ACC112 (cell line): ENCODE results near the gene CD22.

Experiments used
- H2AFZ ChIP-seq: fragments of 200-600 bp; sonication (generic); one replicate; pipeline ENCODE4 v1.6.0; 2017; ENCODE audit warnings: antibody characterized with exemption, low read length; ENCODE audit not compliant: unreplicated experiment
- H3K27ac ChIP-seq: fragments of 200-600 bp; sonication (generic); 2 replicates; pipeline ENCODE4 v1.5.1; 2014; ENCODE audit warnings: low read depth, mild to moderate bottlenecking, antibody characterized with exemption, low read length, moderate library complexity
- H3K27me3 ChIP-seq: fragments of 200-600 bp; sonication (generic); 2 replicates; pipeline ENCODE4 v1.6.1; 2014; ENCODE audit warnings: mild to moderate bottlenecking, antibody characterized with exemption, low read length, moderate library complexity, mixed read lengths; ENCODE audit not compliant: insufficient read depth
- H3K36me3 ChIP-seq: fragments of 200-600 bp; sonication (generic); 2 replicates; pipeline ENCODE4 v1.6.1; 2016; ENCODE audit warnings: mild to moderate bottlenecking, antibody characterized with exemption, low read length, moderate library complexity, mixed read lengths; ENCODE audit not compliant: insufficient read depth
- H3K4me1 ChIP-seq: fragments of 200-600 bp; sonication (generic); one replicate; pipeline ENCODE4 v1.6.1; 2016; ENCODE audit warnings: low read length, mixed read lengths; ENCODE audit not compliant: insufficient read depth, unreplicated experiment, control insufficient read depth
- H3K4me3 ChIP-seq: fragments of 200-600 bp; sonication (generic); 2 replicates; pipeline ENCODE4 v1.5.1; 2014; ENCODE audit warnings: mild to moderate bottlenecking, low read depth, low read length
- H3K79me2 ChIP-seq: fragments of 200-600 bp; sonication (generic); one replicate; pipeline ENCODE4 v1.6.0; 2016; ENCODE audit warnings: low read length; ENCODE audit not compliant: control insufficient read depth, unreplicated experiment, insufficient read depth

CD22 gene

DNA sequence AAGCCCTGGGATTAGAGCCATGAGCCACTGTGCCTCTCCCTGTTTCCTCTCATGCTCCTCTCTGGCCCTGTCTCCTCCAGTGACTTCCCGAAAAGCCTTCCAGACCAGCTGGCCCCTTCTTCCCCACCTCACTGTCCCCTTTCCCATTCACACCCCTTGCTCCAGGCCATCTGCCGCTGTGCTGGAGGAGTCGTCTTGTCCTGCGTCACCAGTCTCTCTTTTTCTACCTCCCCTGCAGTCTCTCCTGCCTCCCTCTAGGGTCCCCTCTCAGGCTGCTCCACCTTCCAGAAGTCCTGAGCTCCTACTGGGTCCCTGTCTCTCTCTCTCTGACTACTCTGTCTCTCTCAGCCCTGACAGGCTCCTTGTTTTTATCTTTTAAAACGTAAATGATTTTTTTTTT lies 13.4 kb downstream of the CD22 start:
- H3K27me3 ChIP-seq: no peaks in the 10 kb centered on the region
- no peaks in the 10 kb centered on the region for H3K4me1 ChIP-seq
- H3K27ac ChIP-seq: no peak overlapping the region
- H2AFZ ChIP-seq: no peak overlapping the region
- no peak overlapping the region for H3K4me3 ChIP-seq
- no peaks in the 10 kb centered on the region for H3K36me3 ChIP-seq
- H3K79me2 ChIP-seq: no peaks in the 10 kb centered on the region

DNA sequence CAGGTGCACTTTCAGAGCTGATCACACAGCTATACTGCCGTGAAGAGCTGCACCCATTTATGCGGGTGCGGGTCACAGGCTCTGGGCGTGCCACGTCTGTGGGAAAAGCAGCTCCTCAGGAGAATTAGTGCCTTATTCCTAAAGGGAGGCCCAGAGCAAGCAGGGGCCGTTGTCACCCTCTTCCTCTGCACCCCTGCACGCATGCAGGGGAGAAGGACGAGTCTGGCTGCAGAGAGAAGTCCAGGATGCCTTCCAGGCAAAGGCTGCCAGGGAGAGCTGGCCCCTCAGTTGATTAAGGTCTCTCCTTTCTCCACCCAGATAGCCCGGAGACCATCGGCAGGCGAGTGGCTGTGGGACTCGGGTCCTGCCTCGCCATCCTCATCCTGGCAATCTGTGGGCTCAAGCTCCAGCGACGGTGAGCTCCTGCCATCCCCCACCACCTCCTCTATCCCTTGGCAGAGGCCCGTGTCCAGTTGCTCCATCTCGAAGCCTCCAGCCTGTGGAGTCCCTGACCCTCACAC lies 15.6 kb downstream of the CD22 start:
- H3K27me3 ChIP-seq: no peaks in the 10 kb centered on the region
- no peak overlapping the region for H3K4me3 ChIP-seq
- H3K4me1 ChIP-seq: no peaks in the 10 kb centered on the region

DNA sequence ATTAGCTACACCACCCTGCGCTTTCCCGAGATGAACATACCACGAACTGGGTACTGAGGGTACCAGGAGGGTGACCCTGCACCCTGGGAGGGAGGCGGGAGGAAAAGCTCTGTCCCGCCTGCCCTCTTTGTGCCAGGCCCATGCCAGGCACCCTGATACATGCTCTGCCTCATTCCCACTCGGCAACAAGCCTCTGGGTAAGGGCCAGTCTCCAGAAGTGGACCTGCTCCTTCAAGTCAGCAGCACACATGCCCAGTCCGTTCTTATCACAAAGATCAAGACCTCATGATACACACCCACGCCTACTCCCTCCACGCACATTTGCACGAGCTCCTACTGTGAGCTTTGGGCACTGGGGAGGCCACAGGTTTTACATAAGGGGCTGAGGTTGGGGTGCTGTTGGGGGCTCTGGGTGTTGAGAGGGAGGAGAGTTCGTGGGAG lies 16.7 kb downstream of the CD22 start:
- Histone ChIP-seq H2AFZ (no peak overlapping the region), H3K27ac (no peak overlapping the region), H3K4me1 (no peaks in the 10 kb centered on the region), H3K36me3 (no peaks in the 10 kb centered on the region), H3K4me3 (no peak overlapping the region), H3K79me2 (no peaks in the 10 kb centered on the region), H3K27me3 (no peaks in the 10 kb centered on the region)

More for the DNA sequence above, 15.6 kb downstream of the CD22 start:
- Histone ChIP-seq H3K36me3 (no peaks in the 10 kb centered on the region), H3K27ac (no peak overlapping the region), H3K79me2 (no peaks in the 10 kb centered on the region), H2AFZ (no peak overlapping the region)

DNA sequence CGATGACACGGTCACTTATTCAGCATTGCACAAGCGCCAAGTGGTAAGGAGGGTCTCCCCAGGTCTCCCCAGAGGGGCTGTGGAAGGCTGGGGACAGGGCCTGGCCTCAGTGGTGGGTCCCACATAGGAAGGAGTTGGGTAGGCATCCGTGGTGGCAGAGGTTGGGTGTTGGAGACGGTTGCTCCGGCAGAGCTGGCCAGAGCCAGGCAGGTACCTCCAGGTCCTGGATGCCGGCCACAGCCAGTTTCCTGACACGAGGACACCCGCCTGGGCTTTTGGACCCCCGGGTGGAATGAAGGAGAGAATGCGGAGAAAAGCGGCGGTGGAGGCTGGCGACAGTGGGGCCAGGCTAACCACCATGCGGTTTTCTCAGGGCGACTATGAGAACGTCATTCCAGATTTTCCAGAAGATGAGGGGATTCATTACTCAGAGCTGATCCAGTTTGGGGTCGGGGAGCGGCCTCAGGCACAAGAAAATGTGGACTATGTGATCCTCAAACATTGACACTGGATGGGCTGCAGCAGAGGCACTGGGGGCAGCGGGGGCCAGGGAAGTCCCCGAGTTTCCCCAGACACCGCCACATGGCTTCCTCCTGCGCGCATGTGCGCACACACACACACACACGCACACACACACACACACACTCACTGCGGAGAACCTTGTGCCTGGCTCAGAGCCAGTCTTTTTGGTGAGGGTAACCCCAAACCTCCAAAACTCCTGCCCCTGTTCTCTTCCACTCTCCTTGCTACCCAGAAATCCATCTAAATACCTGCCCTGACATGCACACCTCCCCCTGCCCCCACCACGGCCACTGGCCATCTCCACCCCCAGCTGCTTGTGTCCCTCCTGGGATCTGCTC lies 17.4 kb downstream of the CD22 start:
- Histone ChIP-seq H3K27ac (no peak overlapping the region), H3K4me1 (no peaks in the 10 kb centered on the region), H3K27me3 (no peaks in the 10 kb centered on the region), H3K4me3 (no peak overlapping the region), H3K79me2 (no peaks in the 10 kb centered on the region), H2AFZ (no peak overlapping the region), H3K36me3 (no peaks in the 10 kb centered on the region)

DNA sequence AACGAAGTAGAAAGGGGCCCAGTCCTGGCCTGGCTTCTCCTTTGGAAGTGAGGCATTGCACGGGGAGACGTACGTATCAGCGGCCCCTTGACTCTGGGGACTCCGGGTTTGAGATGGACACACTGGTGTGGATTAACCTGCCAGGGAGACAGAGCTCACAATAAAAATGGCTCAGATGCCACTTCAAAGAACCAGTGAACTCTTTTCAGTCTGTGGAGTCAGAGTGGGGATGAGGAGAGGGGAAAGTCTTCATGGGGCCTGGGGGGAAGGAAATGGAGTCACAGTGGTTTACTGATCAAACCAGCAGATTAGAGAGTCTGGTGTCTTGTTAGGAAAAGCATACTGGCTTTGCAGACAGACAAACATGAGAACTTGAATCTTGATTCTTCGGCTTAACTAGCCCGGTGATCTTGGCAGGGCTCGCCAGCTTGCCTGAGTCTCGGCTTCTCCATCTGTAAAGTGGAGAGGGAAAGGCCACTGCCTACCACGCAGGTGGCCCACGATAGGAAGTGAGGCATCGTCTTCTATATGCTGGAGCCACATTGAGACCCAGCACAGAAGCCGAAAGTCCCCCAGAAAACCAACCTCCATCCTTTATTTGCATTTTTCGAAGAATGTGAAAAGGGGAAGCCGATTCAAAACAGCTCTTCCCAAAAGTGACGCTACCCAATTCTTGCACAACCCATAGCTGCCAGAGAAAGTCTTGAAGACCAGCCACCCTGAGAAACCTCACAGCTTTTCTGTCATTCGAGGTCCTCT lies 18.4 kb downstream of the CD22 start, which contains the start of gene FFAR1:
Gene FFAR1 (plus strand): TSS at position 732 of the 759 bp plus-strand sequence. CDS start 3,650 bp downstream, outside the sequence.
- Histone ChIP-seq H3K36me3 (no peaks in the 10 kb centered on the region), H2AFZ (no peak within 1 kb of the TSS), H3K79me2 (no peaks in the 10 kb centered on the region), H3K4me1 (no peaks in the 10 kb centered on the region), H3K4me3 (no peak within 1 kb of the TSS), H3K27me3 (no peaks in the 10 kb centered on the region), H3K27ac (no peak within 1 kb of the TSS)

DNA sequence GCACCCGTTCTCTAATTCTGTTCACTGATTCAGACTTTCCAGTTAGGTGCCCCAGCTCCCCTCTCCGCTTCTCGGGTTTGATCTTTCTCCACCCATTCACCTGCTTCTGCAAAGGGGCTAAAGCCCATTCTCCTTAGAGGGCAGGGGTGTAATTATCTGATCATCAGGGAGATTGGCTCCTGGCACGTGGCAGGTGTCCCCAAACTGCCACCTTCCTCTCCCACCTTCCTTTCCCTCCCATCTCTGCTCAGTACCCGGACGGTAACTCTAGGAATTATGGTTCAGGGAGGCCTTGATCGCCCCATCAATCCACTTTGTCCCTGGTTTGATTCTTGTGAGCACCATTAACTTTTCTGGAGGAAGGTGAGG lies 18.9 kb downstream of the CD22 start:
- no peak overlapping the region for H3K27ac ChIP-seq
- H3K79me2 ChIP-seq: no peaks in the 10 kb centered on the region
- H3K36me3 ChIP-seq: no peaks in the 10 kb centered on the region
- H3K4me3 ChIP-seq: no peak overlapping the region
- no peaks in the 10 kb centered on the region for H3K27me3 ChIP-seq
- H2AFZ ChIP-seq: no peak overlapping the region
- H3K4me1 ChIP-seq: no peaks in the 10 kb centered on the region

DNA sequence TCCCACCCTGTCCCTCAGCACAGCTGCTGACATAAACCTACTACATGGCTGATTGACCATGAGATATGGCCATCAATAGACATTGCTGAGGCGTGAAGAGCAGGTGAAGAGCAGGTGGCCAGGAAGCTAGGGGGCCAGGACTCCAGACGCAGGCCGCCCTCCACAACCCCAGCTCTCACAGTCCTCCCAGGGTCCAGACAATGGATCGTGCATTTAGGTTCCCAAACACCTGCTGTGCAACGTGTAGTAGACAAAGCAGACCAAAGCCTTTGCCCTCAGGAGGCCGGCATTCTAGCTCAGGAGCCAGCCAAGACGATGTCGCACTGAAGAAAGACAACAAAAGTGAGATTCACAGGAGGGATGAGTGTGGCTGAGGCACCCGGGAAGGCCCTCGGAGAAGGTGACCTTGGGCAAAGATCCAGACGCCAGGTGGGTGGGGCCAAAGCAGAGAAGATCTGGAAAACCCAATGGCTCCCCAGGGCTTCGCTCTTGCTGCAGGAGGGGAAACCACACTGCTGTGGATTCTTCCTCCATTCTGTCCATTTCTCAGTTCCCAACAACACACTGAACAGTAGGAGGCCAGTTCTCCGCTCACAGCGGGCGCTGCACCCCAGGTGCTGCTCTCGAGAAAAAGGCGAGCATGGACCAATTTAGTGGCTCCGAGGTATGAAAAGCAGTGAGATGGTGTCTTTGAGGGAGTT lies 20.1 kb downstream of the CD22 start:
- Histone ChIP-seq H3K4me1 (no peaks in the 10 kb centered on the region), H2AFZ (no peak overlapping the region), H3K27ac (no peak overlapping the region), H3K79me2 (no peaks in the 10 kb centered on the region), H3K4me3 (no peak overlapping the region), H3K27me3 (no peaks in the 10 kb centered on the region), H3K36me3 (no peaks in the 10 kb centered on the region)

DNA sequence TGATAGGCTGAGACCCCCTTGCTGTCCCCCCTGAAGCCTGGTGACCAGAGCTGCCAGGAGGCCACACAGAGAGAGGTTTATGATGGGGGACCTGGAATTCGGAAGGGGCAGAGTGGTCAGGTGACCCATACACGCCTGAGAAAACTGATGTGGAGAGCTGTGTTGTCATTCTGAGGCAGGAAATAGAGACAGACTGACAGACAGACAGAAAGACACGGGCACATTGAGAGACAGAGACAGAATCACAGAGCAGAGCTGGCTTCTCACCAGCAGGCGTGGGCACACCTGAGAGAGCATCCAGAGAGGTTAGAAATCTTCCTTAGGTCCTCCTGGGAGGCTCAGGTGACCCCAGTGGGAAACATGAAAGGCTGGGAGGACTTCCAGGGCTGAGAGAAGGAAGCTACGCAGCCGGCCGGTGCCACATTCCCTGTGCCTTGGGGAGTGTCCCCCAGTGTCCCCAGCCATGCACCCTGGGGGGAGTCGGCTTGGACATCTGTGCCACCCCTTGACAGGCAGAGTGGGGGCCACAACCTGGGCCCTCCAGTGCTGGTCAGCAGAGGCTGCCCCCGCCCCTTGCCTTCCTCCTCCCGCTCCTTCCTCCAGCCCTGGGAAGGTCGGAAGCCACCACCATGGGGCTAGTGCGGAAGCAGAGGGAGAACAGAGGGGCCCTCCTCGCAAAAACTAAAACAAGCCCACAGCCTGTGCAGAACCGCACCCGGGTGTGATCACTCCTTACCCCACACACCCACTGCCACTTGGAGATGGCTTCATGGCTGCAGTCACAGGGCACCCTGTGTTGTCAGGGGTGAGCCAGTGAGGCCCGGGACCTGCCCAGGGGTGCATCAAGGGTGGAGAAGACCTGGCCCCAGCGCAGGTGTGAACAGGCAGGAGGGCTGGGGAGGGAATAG lies 20.9 kb downstream of the CD22 start:
- no peaks in the 10 kb centered on the region for H3K27me3 ChIP-seq
- no peaks in the 10 kb centered on the region for H3K36me3 ChIP-seq
- no peak overlapping the region for H3K27ac ChIP-seq
- no peak overlapping the region for H3K4me3 ChIP-seq
- H3K4me1 ChIP-seq: no peaks in the 10 kb centered on the region
- no peaks in the 10 kb centered on the region for H3K79me2 ChIP-seq
- H2AFZ ChIP-seq: no peak overlapping the region

DNA sequence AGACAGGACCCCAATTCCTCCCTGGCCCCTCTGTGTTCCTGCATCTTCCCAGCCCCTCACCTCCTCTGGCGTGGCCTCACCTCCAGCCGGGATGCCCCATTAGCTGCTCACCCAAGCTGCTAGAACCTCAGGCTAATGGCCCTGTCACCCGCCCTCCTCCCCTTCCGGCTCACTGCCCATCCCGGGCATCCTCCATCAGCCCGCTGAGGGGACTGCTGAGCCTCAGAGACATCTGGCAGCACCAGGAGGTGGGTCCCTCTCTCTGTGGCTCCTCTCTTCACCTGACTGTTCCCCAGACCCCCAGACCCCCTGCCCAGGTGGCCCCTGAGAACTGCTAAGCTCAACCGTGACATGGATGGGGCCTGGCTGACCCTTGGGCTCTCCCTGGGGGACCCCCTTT lies 21.6 kb downstream of the CD22 start:
- Histone ChIP-seq H2AFZ (no peak overlapping the region), H3K4me3 (no peak overlapping the region), H3K27me3 (no peaks in the 10 kb centered on the region), H3K79me2 (no peaks in the 10 kb centered on the region), H3K36me3 (no peaks in the 10 kb centered on the region), H3K4me1 (no peaks in the 10 kb centered on the region), H3K27ac (no peak overlapping the region)
